NCI-H146 (cell line): ENCODE results near the gene HMG20A.
A peak's percentile ranks its signal among the peaks of the same experiment; 100 is the strongest.
"Not testable (repeated sequence)": the region's sequence is repeated elsewhere in the genome, so short reads cannot be mapped to it uniquely, and the experiment has no call there.

Source experiments
- DNase-seq: peaks from one replicate; lab custom pipeline; 2025; lab: John Stamatoyannopoulos, UW

HMG20A gene

DNA sequence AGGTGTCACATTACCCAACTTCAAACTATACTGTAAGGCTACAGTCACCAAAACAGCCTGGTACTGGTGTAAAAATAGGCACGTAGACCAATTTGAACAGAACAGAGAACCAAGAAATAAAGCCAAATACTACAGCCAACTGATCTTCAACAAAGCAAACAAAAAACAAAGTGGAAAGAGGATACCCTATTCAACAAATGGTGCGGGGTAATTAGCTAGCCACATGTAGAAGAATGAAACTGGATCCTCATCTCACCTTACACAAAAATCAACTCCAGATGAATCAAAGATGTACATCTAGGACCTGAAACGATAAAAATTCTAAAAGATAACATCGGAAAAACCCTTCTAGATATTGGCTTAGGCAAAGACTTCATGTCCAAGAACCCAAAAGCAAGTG, 13.8 kb upstream of the HMG20A start:
- no peak for DNase-seq

- DNase-seq: no peak
Observed at GRCh38 chr15:77409259-77410156, 11.2 kb upstream of the HMG20A start.

DNA sequence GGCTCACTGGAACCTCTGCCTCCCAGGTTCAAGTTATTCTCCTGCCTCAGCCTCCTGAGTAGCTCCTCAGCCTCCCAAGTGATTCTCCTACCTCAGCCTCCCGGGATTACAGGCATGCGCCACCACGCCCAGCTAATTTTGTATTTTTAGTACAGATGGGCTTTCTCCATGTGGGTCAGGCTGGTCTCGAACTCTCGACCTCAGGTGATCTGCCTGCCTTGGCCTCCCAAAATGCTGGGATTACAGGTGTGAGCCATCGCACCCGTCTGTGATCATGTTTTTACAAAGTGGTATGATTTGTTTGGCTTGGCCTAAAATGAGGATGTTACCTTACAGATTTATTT, 10.6 kb upstream of the HMG20A start:
- DNase-seq: not testable (repeated sequence)

DNA sequence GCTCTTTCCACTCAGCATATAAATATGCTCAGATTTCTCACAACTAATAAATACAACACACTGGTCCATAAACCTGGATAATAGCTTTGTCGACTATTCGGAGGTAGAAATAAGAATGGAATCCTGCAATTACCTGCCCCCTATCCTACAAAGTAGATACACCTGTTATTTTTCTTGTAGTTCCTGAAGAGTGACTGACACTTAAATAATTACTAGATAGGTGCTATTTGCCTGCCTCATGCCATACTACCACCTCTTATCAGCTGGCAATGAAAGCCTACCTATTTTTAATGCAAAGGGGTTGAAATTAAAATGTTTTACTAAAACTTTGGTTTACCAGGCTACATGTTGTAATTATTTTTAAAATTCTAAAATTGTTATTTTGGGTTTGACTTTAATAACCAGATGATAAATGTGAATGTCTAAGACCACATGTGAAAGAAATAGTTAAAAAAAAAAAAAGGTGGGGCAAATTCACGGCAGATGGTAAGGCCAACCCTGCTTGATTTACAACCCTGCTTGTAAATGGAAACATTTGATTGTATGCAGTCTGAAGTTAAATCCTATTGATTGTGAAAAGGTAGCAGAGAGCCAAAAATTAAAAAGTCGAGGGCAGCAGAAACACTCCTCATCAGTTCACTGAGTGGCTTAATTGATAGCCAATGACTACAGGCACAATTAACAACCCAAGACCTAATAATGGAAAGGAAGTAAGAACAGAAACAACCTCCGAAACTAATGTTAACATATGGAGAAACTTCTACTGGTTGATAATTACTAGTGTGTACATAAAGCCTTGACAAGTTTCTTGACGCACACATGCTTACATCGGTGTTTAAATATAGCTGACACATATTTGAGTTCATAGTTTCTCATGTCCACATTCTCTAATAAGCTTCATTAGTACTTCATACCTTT, 9.7 kb upstream of the HMG20A start:
- peak; percentile 4 for DNase-seq

- no peak for DNase-seq
Observed at GRCh38 chr15:77411619-77411976, 9.1 kb upstream of the HMG20A start.

GRCh38 chr15:77412972-77413698, 7.6 kb upstream of the HMG20A start:
- DNase-seq: peak; percentile 1

DNA sequence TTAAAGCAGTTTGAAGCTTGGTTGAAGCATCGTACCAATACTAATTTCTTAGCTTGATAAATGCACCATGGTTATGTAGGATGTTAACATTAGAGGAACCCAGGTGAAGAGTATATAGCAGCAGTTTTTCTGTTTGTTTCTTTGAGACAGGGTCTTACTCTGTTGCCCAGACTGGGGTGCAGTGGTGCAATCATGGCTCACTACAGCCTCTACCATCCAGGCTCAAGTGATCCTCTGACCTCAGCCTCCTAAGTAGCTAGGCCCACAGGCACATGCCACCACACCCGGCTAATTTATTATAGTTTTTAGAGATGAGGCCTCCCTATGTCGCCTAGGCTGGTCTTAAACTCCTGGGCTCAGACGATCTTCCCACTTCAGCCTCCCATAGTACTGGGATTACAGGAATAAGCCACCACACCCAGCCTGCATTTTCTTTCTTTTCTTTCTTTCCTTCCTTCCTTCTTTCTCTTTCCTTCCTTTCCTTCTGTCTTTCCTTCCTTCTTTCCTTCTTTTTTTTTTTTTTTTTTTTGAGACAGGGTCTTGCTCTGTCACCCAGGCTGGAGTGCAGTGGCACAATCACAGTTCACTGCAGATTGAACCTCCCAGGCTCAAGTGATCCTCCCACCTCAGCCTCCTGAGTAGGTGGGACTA, 6.9 kb upstream of the HMG20A start:
- no peak for DNase-seq

- DNase-seq: no peak
Observed at GRCh38 chr15:77414789-77415442, 5.8 kb upstream of the HMG20A start.

GRCh38 chr15:77415450-77416147, 5.1 kb upstream of the HMG20A start:
- no peak for DNase-seq

- DNase-seq: no peak
Observed at GRCh38 chr15:77416148-77416455, 4.6 kb upstream of the HMG20A start.

- no peak for DNase-seq
Observed at GRCh38 chr15:77416954-77417353, 3.7 kb upstream of the HMG20A start.

DNA sequence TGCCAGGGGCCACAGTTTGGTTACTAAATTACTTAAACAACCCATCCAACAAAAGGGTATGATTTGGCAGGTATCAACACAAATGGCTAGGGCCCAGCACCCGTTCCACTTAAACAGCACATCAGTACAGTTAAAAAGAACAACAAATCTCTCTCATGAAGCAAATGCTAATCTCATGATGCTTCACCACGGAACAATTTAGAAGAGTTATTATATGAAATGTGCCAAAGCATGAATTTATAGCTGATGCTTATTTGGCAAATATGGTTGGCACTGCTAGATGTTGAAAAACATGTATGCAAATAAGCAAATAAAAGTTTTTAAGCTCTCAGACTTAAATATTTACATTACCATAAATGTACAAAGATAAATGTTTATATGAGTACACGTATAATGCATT, 3.1 kb upstream of the HMG20A start:
- no peak for DNase-seq

GRCh38 chr15:77418391-77418965, 2.2 kb upstream of the HMG20A start:
- no peak for DNase-seq

DNA sequence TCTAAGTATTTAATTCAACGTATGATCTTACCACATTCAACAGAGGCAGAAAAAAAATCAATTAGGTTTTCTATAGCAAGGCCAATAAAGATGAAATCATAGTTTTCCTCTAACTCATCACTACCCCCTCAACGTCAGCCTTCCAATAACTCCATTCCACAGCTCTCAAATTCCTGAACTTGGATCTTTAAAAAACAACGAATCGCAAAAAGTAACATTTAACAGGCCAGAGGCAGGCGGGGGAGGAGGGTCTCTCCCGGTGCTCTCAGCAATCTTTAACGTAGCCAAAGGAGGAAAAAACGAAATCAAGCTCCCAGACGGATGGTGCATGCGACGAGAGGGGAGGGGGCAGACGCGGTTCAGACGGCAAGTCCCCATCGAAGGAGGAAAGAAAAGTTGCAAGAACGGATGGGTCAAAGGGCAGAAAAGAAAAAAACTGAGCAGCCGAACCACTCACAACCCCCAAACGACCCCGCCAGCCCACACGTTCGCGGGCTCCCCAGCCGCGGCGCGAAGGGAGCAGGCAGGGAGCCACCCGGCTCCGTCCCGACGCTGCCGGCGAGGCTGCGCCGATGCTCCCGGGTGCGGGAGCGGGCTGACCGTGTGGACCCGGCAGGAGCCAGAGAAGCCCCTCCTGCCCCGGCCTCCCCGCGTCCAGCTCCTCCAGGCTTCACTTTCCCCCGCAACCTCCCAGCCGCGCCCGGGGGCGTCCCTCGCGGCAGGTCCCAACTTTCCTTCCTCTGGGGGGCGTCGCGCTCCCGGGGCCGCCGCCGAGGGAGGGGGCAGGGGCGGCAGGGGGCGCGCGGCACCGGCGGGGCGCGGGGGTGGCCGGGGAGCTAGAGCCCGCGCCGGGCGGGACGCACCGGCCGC, 1.5 kb upstream of the HMG20A start:
- peak; percentile 10 for DNase-seq

DNA sequence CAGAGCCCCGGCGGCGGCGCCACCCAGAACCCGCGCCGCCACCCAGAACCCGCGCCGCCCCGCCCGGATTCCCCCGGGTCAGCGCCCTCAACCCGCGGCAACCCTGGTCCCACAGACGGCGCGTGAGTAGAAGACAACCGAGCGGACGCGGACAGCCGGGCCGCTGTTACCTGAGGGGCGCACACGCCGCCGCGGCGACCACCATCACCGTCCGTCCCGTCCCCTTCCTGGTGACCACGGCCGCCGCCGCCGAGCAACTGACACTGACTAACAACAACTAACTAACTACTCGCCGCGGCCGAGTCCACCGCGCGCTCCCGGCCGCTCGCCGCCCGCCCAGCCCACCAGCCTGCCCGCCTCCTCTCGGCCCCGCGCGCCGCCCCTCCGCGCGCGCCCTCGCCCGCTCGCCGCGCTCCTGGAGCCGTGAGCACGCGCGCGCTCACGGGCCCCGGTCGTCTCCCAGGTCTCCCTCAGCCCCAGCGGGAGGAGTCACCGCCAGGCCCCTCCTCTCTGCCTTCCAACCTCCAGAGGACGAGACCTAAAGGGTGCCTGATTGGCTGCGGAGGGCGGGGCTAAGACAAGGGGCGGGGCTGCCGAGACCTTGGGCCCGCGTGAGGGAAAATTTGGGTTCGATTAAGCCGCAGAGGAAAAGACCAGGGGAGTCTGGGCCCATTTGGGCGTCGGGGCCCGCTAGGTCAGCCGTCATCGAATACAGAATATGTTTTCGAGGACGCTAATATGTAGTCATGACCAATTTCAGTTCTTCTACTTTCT, 665 bp upstream of the HMG20A start, which contains the start of gene PEAK1:
PEAK1 (minus strand) TSS at position 269 of the 774 bp plus-strand sequence. CDS start 238,178 bp downstream, outside the sequence.
- DNase-seq: peak; percentile 96

DNA sequence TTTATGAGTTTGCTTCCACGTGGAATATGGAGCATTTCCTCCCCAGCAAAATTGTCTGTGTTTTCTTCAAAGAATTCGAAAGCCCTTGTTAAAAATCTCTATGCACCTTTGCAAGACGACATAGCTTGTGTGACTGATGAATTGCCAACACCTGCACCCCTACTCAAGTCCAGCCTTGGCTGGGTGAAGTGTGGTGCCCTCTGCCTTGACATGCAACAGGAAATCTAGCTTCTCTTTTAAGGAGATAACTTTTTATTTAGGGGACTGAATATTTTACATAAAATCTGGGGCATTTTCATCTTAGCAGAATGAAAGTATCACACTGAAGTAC, 647 bp downstream of the HMG20A start:
- DNase-seq: peak; percentile 4

- DNase-seq: no peak
Observed at GRCh38 chr15:77425104-77425503, 4.4 kb downstream of the HMG20A start.

GRCh38 chr15:77426377-77426776, 5.7 kb downstream of the HMG20A start:
- no peak for DNase-seq

- DNase-seq: no peak
Observed at GRCh38 chr15:77426871-77427270, 6.2 kb downstream of the HMG20A start.
